HG03457 (cell line): Measurements from ENCODE around the gene ZNF148.

ENCODE experiments used
- ATAC-seq: cut with Tn5 transposase; IDR thresholded peaks from one replicate; pipeline ENCODE4 v1.9.1; 2021; ENCODE audit warnings: moderate number of reproducible peaks; ENCODE audit not compliant: unreplicated experiment

The ZNF148 gene

GRCh38 chr3:125194061-125194848 lies 180.9 kb downstream of the ZNF148 start:
- ATAC-seq: no peak

GRCh38 chr3:125192190-125193035 lies 182.7 kb downstream of the ZNF148 start:
- peak; percentile 58 for ATAC-seq

GRCh38 chr3:125191730-125192129 lies 183.4 kb downstream of the ZNF148 start:
- no peak for ATAC-seq

- no peak for ATAC-seq
These were observed 183.9 kb downstream of the ZNF148 start for GRCh38 chr3:125191256-125191655.

- ATAC-seq: no peak
These were observed 184.3 kb downstream of the ZNF148 start for GRCh38 chr3:125190786-125191185.

DNA sequence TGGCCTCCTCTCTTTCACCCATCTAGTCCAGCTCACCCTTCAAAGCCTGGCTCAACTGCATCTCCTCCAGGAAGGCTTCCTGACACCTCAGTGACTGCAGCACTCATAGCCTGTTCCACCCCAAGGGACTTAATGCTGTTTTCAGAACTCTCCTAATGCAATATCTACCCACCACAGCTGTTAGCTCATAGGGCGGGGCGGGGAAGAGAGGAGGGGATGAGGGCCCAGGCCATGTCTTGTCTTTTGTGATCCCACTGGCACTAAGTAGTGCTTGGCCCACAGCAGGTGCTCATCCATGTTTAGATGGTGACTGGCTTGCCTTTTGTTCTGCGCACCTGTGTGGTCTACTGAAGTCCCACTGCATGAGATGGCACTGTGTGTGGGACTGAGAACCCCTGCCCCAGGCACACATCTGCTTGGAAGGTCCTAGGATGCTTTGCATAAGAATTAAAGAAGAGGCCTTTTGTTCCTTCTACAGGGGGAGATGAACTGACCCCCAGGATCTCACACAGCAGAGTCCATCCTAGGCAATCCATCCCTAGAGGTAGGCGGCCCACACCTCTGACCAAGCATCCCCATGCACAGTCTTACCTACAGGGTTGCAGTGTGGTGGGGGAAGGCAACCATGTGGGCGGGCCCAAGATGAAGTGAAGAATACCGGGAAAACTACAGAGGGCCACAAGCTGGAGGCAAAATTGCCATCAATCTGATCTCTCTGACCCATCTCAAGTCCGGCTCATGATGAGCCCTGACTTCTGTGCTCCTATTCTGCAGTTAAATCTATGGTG lies 185.6 kb downstream of the ZNF148 start:
- ATAC-seq: no peak

- no peak for ATAC-seq
These were observed 186.2 kb downstream of the ZNF148 start for GRCh38 chr3:125188955-125189354.

GRCh38 chr3:125187599-125187910 lies 187.6 kb downstream of the ZNF148 start:
- ATAC-seq: no peak

DNA sequence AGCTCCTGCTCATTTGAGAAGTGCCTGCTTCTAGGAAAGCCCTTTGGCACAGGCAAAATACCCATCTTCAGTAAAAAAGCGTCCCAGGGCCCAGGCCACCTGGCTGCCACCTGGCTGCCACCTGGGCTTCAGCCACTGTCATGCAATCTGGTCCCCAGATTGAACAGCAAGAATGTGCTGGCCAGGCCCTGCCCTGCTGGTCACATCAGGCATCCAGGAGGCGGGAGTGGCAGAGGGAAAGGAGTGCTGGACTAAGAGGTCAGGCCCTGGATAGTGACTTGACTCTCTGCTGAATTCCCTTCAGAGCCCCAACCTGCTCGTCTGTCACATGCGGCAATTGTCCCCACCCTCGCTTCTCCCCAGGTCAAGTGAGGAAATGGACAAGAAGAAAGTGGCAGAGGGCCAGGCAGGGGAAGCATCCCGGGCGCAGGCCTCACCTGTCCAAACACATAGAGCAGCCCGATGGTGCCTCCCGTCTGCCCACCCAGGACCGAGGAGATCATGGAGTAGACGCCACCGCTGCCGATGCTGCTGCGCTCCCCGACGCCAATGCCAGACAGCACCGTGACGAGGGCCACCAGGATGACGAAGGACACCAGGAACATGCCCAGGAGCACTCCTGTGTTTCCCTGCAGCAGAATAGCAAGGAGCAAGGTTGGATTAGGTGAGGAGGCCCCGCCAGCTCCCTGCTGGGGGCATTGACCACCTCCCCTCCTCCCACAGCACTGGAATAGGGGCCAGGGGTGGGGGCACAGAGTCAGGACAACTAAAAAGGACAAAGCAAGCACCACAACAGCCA lies 188.1 kb downstream of the ZNF148 start:
- no peak for ATAC-seq

DNA sequence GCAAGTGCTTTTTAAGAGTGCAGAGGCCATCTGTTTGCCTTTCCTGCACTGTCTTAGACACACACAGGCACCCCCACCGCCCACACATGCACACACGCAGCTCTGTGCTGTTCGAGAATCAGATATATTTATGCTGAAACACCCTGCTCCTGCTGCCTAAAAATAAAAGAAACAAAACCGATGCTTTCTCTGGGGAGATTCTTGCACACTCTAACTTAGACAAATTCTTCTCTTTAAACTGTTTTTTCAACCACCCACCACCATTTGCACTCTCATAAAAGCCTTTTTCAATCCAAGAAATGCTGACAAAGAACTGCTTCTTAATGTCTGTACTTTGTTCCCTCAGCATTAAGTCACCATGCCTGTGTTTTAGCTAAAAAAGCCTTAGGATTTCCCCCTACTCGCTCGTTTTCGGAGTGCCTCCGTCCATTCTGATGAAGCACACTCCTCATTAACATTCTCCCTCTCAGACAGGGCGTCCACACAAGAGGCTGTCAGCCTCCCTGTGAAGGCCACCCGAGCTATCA lies 188.8 kb downstream of the ZNF148 start:
- no peak for ATAC-seq

DNA sequence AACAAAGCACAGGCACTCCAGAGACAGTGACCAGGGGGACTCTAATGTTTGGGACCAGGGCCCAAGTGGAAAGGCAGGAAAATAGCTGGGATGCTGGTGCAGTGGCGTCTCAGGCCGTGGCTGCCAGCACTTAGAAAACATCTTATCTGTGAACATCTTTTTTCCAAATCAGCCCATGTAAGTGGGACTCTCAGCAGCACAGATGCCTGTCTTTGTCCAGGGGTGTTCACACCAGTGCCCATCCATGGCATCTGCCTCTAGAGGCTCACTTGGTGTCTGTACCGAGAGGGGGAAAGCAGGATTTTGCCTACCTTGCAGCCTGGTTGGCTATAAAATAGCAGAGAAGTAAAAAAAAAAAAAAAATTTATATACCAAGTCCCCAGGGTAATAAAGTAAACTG lies 189.3 kb downstream of the ZNF148 start:
- ATAC-seq: no peak

DNA sequence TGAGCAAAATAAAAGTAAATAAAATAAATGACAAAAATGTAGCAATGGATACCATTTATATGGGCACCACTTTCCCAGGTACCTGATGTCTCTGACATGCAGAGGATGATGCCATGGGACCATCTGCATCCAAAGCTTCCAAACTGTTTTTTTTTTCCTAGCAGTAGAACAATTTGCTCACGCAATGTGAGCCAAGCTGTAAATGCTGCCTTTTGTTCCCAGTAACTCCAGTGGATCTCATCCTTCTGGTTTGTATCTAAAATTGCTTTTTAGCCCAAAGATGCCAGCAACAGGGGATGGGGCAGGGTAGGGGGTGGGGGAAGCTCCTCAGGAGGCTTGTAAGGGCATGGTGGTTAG lies 195.3 kb downstream of the ZNF148 start:
- ATAC-seq: no peak

DNA sequence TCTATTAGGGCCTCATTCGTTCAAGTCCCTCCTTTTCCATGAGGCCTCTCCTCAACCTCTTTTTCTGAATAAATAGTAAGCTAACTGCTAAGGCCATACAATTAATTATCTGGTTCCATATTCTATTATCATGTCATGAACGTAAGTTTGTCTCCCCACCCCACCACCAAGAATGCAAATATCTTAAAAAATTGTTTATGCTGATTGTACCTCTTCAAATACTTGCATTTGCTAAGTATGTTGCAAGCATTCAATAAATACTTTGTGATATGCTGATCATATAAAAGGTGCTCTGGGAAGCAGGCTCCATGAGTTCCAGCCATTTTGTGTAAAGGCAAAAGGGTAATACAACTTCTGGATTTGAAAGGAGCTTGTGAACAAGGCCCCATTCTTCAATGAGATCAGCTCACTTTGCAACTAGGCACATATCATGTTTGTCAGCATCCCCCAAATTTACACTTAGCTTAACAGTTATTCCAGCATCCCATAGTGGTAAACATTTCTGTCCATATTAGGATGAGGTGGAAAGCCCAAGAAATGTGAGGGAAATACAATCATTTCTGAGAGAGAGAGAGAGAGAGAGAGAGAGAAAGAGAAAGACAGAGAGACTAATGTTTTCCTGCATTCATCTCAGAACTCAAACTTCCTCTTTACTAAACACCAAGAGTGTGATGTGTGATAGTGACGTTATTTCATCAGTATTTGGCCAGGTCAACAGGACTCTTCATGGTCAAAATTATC lies 195.8 kb downstream of the ZNF148 start:
- no peak for ATAC-seq

DNA sequence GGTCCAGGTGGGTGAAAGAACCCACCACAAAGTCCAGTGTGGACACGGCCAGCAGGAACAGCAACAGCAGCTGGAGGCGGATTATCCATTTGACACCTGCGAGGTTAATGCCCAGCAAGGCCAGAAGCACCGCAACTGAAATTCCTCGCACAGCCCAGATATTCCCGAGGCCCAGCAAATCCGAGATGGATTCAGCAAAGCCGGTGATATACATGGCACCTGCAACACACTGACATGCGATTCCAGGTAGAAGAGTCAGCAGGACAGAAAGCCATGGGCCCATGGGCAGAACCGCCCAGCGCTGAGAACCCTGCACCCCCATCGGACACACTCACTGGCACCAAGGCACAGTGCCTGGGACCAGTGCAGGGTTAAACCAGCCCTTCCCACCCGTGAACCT lies 197.4 kb downstream of the ZNF148 start:
- no peak for ATAC-seq
